Activated CD4-positive, alpha-beta memory T cell treated with anti-CD3 and anti-CD28 coated beads, Interleukin-2, amount 10 ng/mL, durations not matched to agents 7 days and 5 days (primary cell): Measurements from ENCODE around the gene ADAMTS8. TPM values are rescaled to one million over a fixed set of nuclear protein-coding genes. Genes with fewer than 3 reads are reported as not detected.

Experiments used
- CTCF ChIA-PET: fragments of 350-600 bp; sonication (Branson Sonifier 250); formaldehyde crosslinking; loops from one replicate; lab custom pipeline; 2021; ENCODE audit warnings: antibody characterized with exemption, inconsistent platforms; lab: Charles Lee
- POLR2A ChIA-PET: fragments of 350-600 bp; sonication (Branson Sonifier 250); formaldehyde crosslinking; loops from one replicate; lab custom pipeline; 2021; ENCODE audit warnings: antibody characterized with exemption; lab: Charles Lee
- DNase-seq: peaks from one replicate; pipeline ENCODE4 v3.0.0-alpha.2; 2020
- H3K27ac Mint-ChIP-seq: one replicate; pipeline ENCODE4 v1.8.0; 2021; ENCODE audit warnings: mild to moderate bottlenecking, mixed read lengths
- H3K27me3 Mint-ChIP-seq: one replicate; pipeline ENCODE4 v1.8.0; 2021; ENCODE audit warnings: mixed read lengths
- H3K36me3 Mint-ChIP-seq: one replicate; pipeline ENCODE4 v1.8.0; 2021; ENCODE audit warnings: low read depth, mixed read lengths
- H3K4me1 Mint-ChIP-seq: one replicate; pipeline ENCODE4 v1.8.0; 2021; ENCODE audit warnings: mixed read lengths
- H3K4me3 Mint-ChIP-seq: one replicate; pipeline ENCODE4 v1.8.0; 2021; ENCODE audit warnings: mild to moderate bottlenecking, mixed read lengths
- H3K9me3 Mint-ChIP-seq: one replicate; pipeline ENCODE4 v1.8.0; 2021; ENCODE audit warnings: mixed read lengths
- total RNA-seq, 2 experiments: library from RNA; stranded (reverse); gene quantifications; one replicate each; pipeline ENCODE4 v1.2.3, GENCODE V29; 2021

The ADAMTS8 gene
- total RNA-seq, 2 experiments from 2014 or later, result not detected

DNA sequence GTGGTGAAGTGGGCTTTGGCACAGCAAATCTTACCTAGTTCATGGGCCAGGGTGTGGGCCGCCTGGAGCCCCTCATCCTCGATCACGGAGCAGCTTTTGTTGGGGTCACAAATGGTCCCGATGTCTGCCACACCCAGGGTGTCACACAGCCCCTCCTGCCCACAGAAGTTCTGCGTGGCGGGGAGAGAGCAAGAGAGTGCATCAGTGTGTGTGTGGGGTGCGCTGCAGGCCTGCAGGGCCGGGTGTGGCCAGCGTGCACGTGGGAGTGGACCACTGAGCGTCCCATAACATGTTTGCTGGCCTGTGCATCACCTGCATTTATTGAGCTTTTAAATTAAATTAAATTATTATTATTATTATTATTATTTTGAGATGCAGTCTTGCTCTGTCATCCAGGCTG, 11.5 kb downstream of the ADAMTS8 start:
- DNase-seq, result no peak
- POLR2A ChIA-PET, result interaction anchor here (1.1 kb wide), 1 partner anchor 112 kb away, joined by 3 read pairs; no protein-coding TSS in a partner anchor
- CTCF ChIA-PET, result interaction anchor here (1.0 kb wide), 1 partner anchor 204 kb away, joined by 4 read pairs; no protein-coding TSS in a partner anchor

DNA sequence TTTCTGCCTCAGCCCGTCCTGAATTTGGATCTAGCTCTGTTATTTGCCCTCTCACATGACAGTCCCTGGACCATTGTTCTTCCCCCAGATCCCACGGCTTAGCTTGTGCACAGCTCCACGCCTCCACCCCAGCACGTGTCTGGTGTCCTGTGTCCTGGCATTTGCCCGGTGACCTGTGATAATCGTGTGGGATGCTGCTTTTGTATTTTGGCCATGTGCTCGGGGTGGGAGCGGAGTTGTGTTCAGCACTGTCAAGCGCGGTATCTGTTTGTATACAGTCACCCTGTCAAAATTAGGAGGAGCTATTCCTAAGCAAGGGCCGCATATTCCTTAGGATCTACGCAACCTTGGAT, 11.9 kb downstream of the ADAMTS8 start:
- H3K27me3 Mint-ChIP-seq, result peaks cover 7% of the 10 kb centered on the region
- H3K4me1 Mint-ChIP-seq, result no peaks in the 10 kb centered on the region
- H3K9me3 Mint-ChIP-seq, result no peaks in the 10 kb centered on the region
- no peak overlapping the region for H3K27ac Mint-ChIP-seq
- DNase-seq, result no peak
- H3K36me3 Mint-ChIP-seq, result no peaks in the 10 kb centered on the region
- ChIA-PET CTCF (interaction anchor here (1.0 to 1.6 kb wide), 2 partner anchors 204 to 445 kb away, joined by 3 to 4 read pairs; no protein-coding TSS in a partner anchor), POLR2A (interaction anchor here (1.1 kb wide), 1 partner anchor 112 kb away, joined by 3 read pairs; no protein-coding TSS in a partner anchor)
- H3K4me3 Mint-ChIP-seq, result no peak overlapping the region

More for the DNA sequence above, 11.5 kb downstream of the ADAMTS8 start:
- Mint-ChIP-seq H3K27me3 (peaks cover 8% of the 10 kb centered on the region), H3K4me1 (no peaks in the 10 kb centered on the region), H3K9me3 (no peaks in the 10 kb centered on the region), H3K4me3 (no peak overlapping the region), H3K27ac (no peak overlapping the region), H3K36me3 (no peaks in the 10 kb centered on the region)

DNA sequence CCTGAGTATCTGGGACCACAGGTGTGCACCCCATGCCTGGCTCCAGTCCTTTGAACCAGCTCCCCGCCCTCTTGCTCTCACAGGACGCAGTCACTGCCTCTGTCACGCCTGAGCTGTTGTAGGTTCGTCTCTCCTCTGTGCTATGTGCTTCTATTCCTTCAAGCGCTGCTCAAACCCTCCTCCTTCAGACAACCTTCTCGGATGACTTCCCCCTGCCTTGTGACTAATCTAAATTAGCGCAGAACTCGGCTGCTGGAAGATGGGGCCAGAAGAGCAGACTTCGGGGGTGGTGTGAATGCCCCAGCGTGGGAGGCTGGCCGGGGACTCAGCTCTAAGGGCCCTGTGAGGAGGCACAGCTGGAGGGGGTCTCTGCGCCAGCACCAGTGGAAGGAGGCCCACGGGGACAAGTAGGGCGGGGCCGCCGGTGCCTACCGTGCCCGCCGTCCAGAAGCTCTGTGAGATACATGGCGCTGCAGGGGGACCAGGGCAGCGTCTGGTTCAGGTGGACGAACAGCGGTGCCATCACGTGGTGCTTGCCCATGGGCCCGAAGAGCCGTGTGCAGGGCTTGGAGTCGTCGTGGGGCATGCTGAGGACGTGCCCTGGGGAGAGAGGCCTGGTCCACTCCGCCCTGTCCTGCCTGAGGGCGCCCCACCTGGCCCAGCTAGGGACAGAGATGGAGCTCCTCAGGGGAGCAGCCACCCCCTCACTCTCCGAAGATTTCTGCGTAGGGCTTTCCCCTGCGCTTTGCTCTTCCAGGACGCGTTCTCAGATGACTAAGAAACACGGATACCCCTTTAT, 12.5 kb downstream of the ADAMTS8 start:
- no peak for DNase-seq
- H3K9me3 Mint-ChIP-seq, result no peaks in the 10 kb centered on the region
- H3K4me3 Mint-ChIP-seq, result no peak overlapping the region
- H3K36me3 Mint-ChIP-seq, result no peaks in the 10 kb centered on the region
- ChIA-PET POLR2A (no interaction called here), CTCF (interaction anchor here (1.0 to 1.6 kb wide), 3 partner anchors 203 to 445 kb away, joined by 3 to 4 read pairs (median 4); no protein-coding TSS in a partner anchor)
- H3K4me1 Mint-ChIP-seq, result no peaks in the 10 kb centered on the region
- peaks cover 8% of the 10 kb centered on the region for H3K27me3 Mint-ChIP-seq
- no peak overlapping the region for H3K27ac Mint-ChIP-seq

DNA sequence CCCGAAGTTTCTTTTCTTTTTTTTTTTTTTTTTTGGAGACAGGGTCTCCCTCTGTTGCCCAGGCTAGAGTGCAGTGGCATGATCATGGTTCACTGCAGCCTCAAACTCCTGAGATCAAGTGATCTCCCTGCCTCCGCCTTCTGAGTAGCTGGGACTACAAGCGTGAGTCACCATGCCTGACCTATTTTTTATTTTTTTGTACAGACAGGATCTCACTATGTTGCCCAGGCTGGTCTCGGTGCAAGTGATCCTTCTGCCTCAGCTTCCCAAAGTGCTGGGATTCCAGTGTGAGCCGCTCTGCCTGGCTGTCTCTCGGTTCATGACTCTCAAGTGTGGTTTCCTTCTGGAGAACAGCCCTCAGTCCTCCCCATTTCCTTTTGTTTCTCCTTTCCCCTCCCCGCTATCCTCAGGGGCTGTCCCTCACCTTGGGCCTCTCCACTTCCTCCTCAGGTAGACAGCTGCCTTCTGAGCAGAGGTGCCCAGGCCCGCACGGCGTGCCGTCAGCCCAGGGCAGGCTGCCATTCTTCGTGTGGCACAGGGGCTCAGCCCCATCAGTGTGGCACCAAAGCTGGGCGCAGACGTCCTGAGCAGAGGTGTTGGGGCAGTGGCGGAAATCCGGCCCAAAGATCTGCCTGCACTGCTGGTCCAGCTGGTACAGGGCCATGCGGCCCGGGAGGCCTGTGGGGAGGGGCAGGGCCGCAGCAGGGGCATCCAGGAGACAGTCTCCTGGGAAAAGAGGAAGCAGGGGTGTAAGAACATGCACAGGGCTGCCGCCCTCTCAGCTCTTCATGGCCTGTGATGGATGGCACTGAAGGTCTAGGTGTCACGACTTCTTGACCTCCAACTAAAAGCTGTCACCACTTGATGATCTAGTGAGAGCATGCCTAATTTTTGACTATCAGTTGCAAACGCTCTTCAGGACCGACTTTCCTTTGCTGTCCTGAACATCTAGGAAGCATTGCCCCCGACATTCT, 14.0 kb downstream of the ADAMTS8 start:
- peaks cover 11% of the 10 kb centered on the region for H3K27me3 Mint-ChIP-seq
- ChIA-PET CTCF (interaction anchor here (1.2 kb wide), 1 partner anchor 202 kb away, joined by 4 read pairs; no protein-coding TSS in a partner anchor), POLR2A (no interaction called here)
- H3K4me3 Mint-ChIP-seq, result no peak overlapping the region
- H3K9me3 Mint-ChIP-seq, result no peaks in the 10 kb centered on the region
- H3K36me3 Mint-ChIP-seq, result no peaks in the 10 kb centered on the region
- H3K4me1 Mint-ChIP-seq, result no peaks in the 10 kb centered on the region
- no peak overlapping the region for H3K27ac Mint-ChIP-seq
- no peak for DNase-seq

DNA sequence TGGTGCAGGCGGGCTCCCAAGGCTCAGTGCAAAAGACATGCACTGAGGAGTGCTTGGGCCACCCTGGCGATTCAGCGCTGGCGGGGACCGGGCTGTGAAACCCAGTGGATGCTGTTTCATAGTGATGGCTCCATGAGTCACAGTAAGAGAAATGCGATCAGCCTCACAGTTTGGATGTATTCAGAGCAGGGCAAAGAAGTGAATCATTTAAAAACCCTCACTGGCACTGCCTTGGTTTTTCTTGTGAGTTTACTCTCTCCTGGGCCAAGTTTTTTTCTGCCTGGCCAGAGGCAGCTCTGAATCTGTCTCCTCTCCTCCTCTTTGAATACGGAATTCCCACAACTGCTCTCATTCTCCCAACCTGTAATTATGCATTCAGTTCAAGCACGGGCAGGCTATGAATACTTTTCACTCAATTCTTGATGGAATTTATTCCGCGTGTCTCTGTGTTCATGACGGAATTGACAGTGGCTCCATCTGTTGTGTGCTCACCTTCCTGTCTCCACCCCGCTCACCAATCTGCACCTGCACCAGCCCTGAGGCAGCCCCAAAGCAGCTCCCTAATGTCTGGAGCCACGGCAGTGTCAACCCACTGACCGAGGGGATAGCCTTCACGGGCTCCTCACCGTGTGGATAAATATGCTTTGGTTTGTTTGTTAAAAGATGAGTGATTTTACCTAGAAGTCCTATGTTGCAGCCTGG, 14.9 kb downstream of the ADAMTS8 start:
- Mint-ChIP-seq H3K27ac (no peak overlapping the region), H3K9me3 (no peaks in the 10 kb centered on the region), H3K27me3 (peaks cover 15% of the 10 kb centered on the region), H3K4me1 (no peaks in the 10 kb centered on the region), H3K4me3 (no peak overlapping the region), H3K36me3 (no peaks in the 10 kb centered on the region)
- ChIA-PET CTCF (no interaction called here), POLR2A (no interaction called here)
- no peak for DNase-seq

DNA sequence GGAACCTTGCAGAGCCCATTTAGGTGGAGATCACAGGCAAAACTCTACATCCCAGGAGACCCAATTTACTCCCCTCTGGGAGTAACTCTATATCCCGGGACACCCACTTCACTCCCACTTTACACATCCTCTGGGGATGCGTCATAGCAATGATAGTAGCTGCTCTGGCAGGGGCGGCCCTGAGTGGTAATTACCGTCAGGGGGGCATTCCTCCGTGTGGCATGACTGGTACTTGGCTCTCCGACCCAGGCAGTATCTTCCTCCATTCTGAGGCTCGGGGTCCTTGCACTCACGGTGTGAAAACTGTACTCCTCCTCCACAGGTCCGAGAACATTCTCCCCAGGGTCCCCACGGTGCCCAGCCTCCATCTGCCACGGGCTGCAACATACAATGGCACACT, 17.2 kb downstream of the ADAMTS8 start:
- no peak for DNase-seq
- Mint-ChIP-seq H3K4me1 (no peaks in the 10 kb centered on the region), H3K27ac (no peak overlapping the region), H3K36me3 (no peaks in the 10 kb centered on the region), H3K27me3 (peaks cover 15% of the 10 kb centered on the region), H3K9me3 (no peaks in the 10 kb centered on the region), H3K4me3 (no peak overlapping the region)
- CTCF ChIA-PET, result no interaction called here
- POLR2A ChIA-PET, result no interaction called here

DNA sequence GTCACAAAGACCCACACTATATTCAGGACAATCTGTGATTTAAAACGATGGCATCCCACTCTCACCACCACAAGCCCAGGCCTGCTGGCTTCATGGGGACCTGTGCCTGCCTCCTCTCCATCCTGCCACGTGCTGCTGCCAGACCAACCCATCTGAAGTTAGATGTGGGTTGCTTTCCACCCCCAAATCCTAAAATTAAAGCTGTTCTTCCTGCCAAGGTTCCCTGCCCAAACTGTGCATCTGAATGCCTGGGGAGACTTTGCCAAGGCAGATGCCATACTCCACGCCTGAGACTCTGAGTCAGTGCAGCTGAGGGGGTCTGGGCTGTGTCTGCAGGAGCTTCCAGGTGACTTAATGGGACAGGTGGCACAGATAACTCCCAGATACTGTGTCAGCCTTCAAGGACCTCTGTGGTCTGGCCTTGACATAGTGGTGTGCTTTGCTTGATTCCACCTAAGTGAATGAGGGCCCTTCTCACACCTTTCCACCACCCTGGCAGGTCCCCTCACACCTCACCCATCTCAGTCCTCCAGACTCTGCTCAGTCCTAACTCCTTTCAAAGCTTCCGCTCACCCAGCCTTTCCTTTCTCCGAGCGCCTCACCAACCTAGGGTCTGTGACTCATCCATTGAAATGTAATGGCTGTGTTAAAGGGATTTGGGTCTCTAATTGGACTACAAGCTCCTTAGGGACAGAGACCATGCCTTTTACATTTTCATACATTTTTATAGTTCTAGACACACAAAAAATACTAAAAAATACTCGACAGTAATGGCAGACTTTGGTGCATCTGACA, 18.6 kb downstream of the ADAMTS8 start:
- no peaks in the 10 kb centered on the region for H3K36me3 Mint-ChIP-seq

DNA sequence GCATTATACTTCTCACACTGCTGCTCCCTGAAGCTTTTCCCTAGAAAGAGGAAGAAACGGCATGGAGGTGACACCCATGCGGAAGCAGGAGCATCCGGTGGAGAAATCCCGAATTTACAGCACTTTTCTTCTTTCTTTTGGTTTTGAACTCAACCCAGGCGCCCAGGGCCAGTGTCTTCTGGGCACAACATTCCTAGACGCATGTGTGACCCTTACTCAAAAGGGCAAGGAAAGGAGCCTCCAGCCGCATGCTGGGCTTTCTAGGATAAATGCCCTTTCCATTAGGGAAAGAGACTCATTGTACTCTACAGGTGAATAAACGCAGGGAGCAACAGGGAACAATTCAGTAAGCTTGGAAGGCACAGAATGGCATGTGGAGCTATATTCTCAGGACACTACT, 19.5 kb downstream of the ADAMTS8 start:
- no peaks in the 10 kb centered on the region for H3K9me3 Mint-ChIP-seq
- H3K27me3 Mint-ChIP-seq, result peaks cover 15% of the 10 kb centered on the region
- H3K36me3 Mint-ChIP-seq, result no peaks in the 10 kb centered on the region
- no peak for DNase-seq
- H3K4me3 Mint-ChIP-seq, result no peak overlapping the region
- ChIA-PET POLR2A (no interaction called here), CTCF (interaction anchor here (0.9 kb wide), 1 partner anchor 196 kb away, joined by 3 read pairs; no protein-coding TSS in a partner anchor)
- H3K27ac Mint-ChIP-seq, result no peak overlapping the region
- H3K4me1 Mint-ChIP-seq, result no peaks in the 10 kb centered on the region

More for the DNA sequence above, 18.6 kb downstream of the ADAMTS8 start:
- no peak for DNase-seq
- H3K4me1 Mint-ChIP-seq, result no peaks in the 10 kb centered on the region
- H3K27me3 Mint-ChIP-seq, result peaks cover 15% of the 10 kb centered on the region
- ChIA-PET POLR2A (no interaction called here), CTCF (interaction anchor here (0.9 kb wide), 1 partner anchor 197 kb away, joined by 3 read pairs; no protein-coding TSS in a partner anchor)
- H3K27ac Mint-ChIP-seq, result no peak overlapping the region
- no peaks in the 10 kb centered on the region for H3K9me3 Mint-ChIP-seq
- no peak overlapping the region for H3K4me3 Mint-ChIP-seq

DNA sequence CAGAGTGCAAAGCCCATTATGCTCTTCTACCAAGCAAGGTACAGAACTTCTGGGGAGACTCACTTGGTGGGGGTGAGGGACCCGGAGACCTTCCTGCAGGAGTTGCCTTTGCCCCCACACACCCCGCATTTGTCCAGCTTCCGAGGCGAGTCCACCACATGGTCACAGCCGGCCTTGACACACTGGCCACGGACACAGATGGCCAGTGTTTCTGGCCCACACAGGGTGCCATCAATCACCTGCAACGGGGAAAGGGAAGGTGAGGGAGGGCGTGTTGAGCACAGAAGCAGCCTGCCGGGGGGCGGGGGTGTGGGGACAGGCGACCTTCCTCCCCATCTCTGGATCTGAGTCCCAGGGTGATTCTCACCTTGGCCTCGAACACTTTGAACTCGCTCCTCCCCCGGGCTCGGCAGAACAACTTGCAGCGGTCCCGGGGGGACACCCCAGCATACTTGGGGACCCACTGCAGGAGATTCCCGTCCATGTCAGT, 20.0 kb downstream of the ADAMTS8 start:
- Mint-ChIP-seq H3K36me3 (no peaks in the 10 kb centered on the region), H3K27ac (no peak overlapping the region), H3K9me3 (no peaks in the 10 kb centered on the region), H3K4me3 (no peak overlapping the region), H3K27me3 (peaks cover 13% of the 10 kb centered on the region), H3K4me1 (no peaks in the 10 kb centered on the region)
- DNase-seq, result no peak
- ChIA-PET POLR2A (no interaction called here), CTCF (interaction anchor here (1.2 kb wide), 1 partner anchor 454 kb away, joined by 4 read pairs; no protein-coding TSS in a partner anchor)

DNA sequence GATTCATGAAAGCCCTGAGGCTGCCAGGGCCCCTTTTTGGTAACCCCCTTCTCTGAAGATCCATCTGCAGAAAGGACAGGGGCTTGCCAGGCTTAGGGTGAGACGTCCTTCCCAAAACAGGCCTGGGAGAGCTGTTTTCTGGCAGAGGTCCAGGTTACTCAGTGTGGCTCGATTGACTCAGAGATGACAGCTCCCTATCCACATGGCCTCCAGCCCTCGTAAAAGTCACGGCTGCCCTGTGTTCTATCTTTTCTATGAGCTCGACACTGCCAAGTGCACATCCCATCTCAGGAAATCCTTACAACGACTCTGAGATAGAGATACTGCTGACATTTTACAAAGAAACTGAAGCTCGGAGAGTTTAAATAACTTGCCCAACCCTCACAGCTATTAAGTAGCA, 20.4 kb downstream of the ADAMTS8 start:
- DNase-seq, result no peak

DNA sequence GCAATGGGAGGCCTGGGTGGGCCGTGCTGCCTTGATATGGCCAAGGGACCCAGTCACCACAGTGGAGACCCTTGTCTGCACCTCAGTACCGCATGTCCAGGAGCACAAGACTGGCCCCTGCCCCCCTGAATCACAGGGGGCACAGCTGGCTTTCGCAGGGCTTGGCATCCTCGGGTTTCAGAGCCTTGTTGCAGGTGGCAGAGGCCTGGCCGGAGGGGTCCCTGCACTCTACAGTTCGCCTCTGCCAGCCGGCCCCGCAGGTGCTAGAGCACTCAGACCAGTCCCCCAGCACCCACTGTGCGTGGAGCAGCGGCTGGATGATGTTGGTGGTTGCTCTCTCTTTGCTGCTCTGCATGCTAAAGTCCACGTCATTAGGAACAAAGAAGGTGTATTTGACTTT, 23.0 kb downstream of the ADAMTS8 start:
- no peak overlapping the region for H3K27ac Mint-ChIP-seq
- ChIA-PET CTCF (no interaction called here), POLR2A (no interaction called here)
- DNase-seq, result no peak
- H3K4me1 Mint-ChIP-seq, result peaks cover 8% of the 10 kb centered on the region
- peaks cover 20% of the 10 kb centered on the region for H3K27me3 Mint-ChIP-seq
- no peak overlapping the region for H3K4me3 Mint-ChIP-seq
- H3K36me3 Mint-ChIP-seq, result no peaks in the 10 kb centered on the region
- H3K9me3 Mint-ChIP-seq, result no peaks in the 10 kb centered on the region

More for the DNA sequence above, 20.4 kb downstream of the ADAMTS8 start:
- ChIA-PET CTCF (interaction anchor here (1.2 kb wide), 1 partner anchor 454 kb away, joined by 4 read pairs; no protein-coding TSS in a partner anchor), POLR2A (no interaction called here)
- H3K4me3 Mint-ChIP-seq, result no peak overlapping the region
- H3K4me1 Mint-ChIP-seq, result no peaks in the 10 kb centered on the region
- no peaks in the 10 kb centered on the region for H3K9me3 Mint-ChIP-seq
- H3K36me3 Mint-ChIP-seq, result no peaks in the 10 kb centered on the region
- H3K27ac Mint-ChIP-seq, result no peak overlapping the region
- peaks cover 13% of the 10 kb centered on the region for H3K27me3 Mint-ChIP-seq
